Gastroesophageal sphincter (tissue), 4 donors: ENCODE results near the gene ANXA2R. TPM values are rescaled to one million over a fixed set of nuclear protein-coding genes. Genes with fewer than 3 reads are reported as not detected.
"Not testable (repeated sequence)": the region's sequence is repeated elsewhere in the genome, so short reads cannot be mapped to it uniquely, and the experiment has no call there.

Experiments
- ATAC-seq: fragments of 150-250 bp; one replicate; pipeline ENCODE4 v1.9.1; 2016; ENCODE audit warnings: mild to moderate bottlenecking, moderate library complexity
- H3K27ac ChIP-seq, 4 donors: fragments of 200-600 bp; sonication (generic) in 3 of 4; 1 replicate in 3 of 4; 2 replicates in 1 of 4; pipeline ENCODE4 v1.5.1; 2016 to 2019
- H3K27me3 ChIP-seq: fragments of 200-600 bp; sonication (generic); one replicate; pipeline ENCODE4 v1.5.1; 2019
- H3K36me3 ChIP-seq, 2 donors: fragments of 200-600 bp; sonication (generic); one replicate each; pipeline ENCODE4 v1.5.1; 2019; ENCODE audit warnings: control low read depth in 1 of 2
- H3K4me1 ChIP-seq, 3 donors: fragments of 200-600 bp; sonication (generic); 1 replicate in 2 of 3; 2 replicates in 1 of 3; pipeline ENCODE4 v1.5.1; 2016 to 2019; ENCODE audit warnings: control low read depth in 2 of 3
- H3K4me3 ChIP-seq, 2 donors: fragments of 200-600 bp; sonication (generic); one replicate each; pipeline ENCODE4 v1.5.1; 2019; ENCODE audit warnings: mild to moderate bottlenecking in 1 of 2, moderate library complexity in 1 of 2
- H3K9me3 ChIP-seq, 3 donors: fragments of 200-600 bp; sonication (generic); one replicate each; pipeline ENCODE4 v1.5.1; 2017 to 2019; ENCODE audit warnings: control low read depth in 2 of 3
- CTCF ChIP-seq, 4 experiments: fragments of 200-600 bp in 2 of 4; fragments of 450-650 bp in 2 of 4; sonication (generic) in 1 of 4; IDR thresholded peaks; one replicate each; pipeline ENCODE4 v1.5.1; 2017 to 2019; ENCODE audit warnings: antibody characterized with exemption in 4 of 4, mild to moderate bottlenecking in 2 of 4, moderate library complexity in 2 of 4
- EP300 ChIP-seq: sonication (generic); formaldehyde crosslinking; IDR thresholded peaks from one replicate; pipeline ENCODE4 v1.6.1; 2017; ENCODE audit warnings: antibody characterized with exemption, mild to moderate bottlenecking
- POLR2A ChIP-seq, 2 donors: fragments of 450-650 bp; IDR thresholded peaks; one replicate each; pipeline ENCODE4 v1.6.1; 2017; ENCODE audit warnings: antibody characterized with exemption in 2 of 2, mild to moderate bottlenecking in 2 of 2, moderate library complexity in 1 of 2
- POLR2AphosphoS5 ChIP-seq: sonication (generic); formaldehyde crosslinking; IDR thresholded peaks from one replicate; pipeline ENCODE4 v1.6.1; 2017; ENCODE audit warnings: antibody characterized with exemption
- WGBS, 2 donors: methylation state at CpG; one replicate each; pipeline ENCODE4 v1.1.5; 2018; ENCODE audit warnings: low coverage in 1 of 2; 5-methylcytosine and 5-hydroxymethylcytosine counted together
- total RNA-seq, 4 donors: library from RNA; depleted of rRNA; stranded (reverse); fragments of >200 nt; gene quantifications; one replicate each; pipeline ENCODE4 v1.1.0, GENCODE V29; 2016

The ANXA2R gene
- total RNA-seq, 4 donors from 2014 or later: 1.2 to 5.1 (median 2.1) TPM

GRCh38 chr5:43075319-43076293, 35.5 kb upstream of the ANXA2R start:
- ATAC-seq: peak; percentile 22
- H3K27me3 ChIP-seq: no peaks in the 10 kb centered on the region
- WGBS, 2 donors: 74 to 82% methylated on average over 7 to 8 of the region's 12 CpGs
- H3K36me3 ChIP-seq: peaks cover 0 to 60% of the 10 kb centered on the region in 2 donors
- no peak overlapping the region for H3K4me3 ChIP-seq
- peaks cover 0 to 11% (median 0%) of the 10 kb centered on the region in 3 donors for H3K4me1 ChIP-seq
- no peak for TF ChIP-seq CTCF (IDR thresholded peaks at IDR 0.05)
- TF ChIP-seq POLR2AphosphoS5: no peak
- no peak for TF ChIP-seq EP300
- no peak for TF ChIP-seq POLR2A (IDR thresholded peaks at IDR 0.05)
- no peaks in the 10 kb centered on the region for H3K9me3 ChIP-seq
- no peak overlapping the region for H3K27ac ChIP-seq

- no peaks in the 10 kb centered on the region for H3K9me3 ChIP-seq
- no peaks in the 10 kb centered on the region for H3K27me3 ChIP-seq
- no peak overlapping the region for H3K4me3 ChIP-seq
- ATAC-seq: no peak
- peaks cover 0 to 17% (median 0%) of the 10 kb centered on the region in 3 donors for H3K4me1 ChIP-seq
- no peak for TF ChIP-seq POLR2A (IDR thresholded peaks at IDR 0.05)
- no peak for TF ChIP-seq CTCF (IDR thresholded peaks at IDR 0.05)
- no peak for TF ChIP-seq POLR2AphosphoS5
- TF ChIP-seq EP300: no peak
- peaks cover 0 to 60% of the 10 kb centered on the region in 2 donors for H3K36me3 ChIP-seq
- no peak overlapping the region for H3K27ac ChIP-seq
- WGBS, 2 donors: 75% methylated on average over 2 of the region's 9 CpGs; no CpG with 5 or more reads in 1 of the 2 donors
Measured at GRCh38 chr5:43074987-43075318, 34.8 kb upstream of the ANXA2R start.

GRCh38 chr5:43073597-43074546, 33.8 kb upstream of the ANXA2R start:
- peaks cover 0 to 54% of the 10 kb centered on the region in 2 donors for H3K36me3 ChIP-seq
- WGBS, 2 donors: 94 to 95% methylated on average over 8 to 10 of the region's 12 CpGs
- H3K4me3 ChIP-seq: no peak overlapping the region
- TF ChIP-seq POLR2A (IDR thresholded peaks at IDR 0.05): no peak
- peak; percentile 22 to 51 (median 26) for TF ChIP-seq CTCF (IDR thresholded peaks at IDR 0.05)
- no peaks in the 10 kb centered on the region for H3K27me3 ChIP-seq
- no peak overlapping the region for H3K27ac ChIP-seq
- H3K4me1 ChIP-seq: peaks cover 0 to 28% (median under 1%) of the 10 kb centered on the region in 3 donors
- H3K9me3 ChIP-seq: no peaks in the 10 kb centered on the region
- no peak for ATAC-seq

- ATAC-seq: not testable (repeated sequence)
- peaks cover 0 to 38% (median 14%) of the 10 kb centered on the region in 3 donors for H3K4me1 ChIP-seq
Measured at GRCh38 chr5:43069401-43069720, 29.2 kb upstream of the ANXA2R start.

GRCh38 chr5:43068037-43068436, 27.9 kb upstream of the ANXA2R start:
- no peaks in the 10 kb centered on the region for H3K27me3 ChIP-seq
- WGBS, 2 donors: 38 to 89% methylated on average over 1 to 2 of the region's 2 CpGs
- no peak for ATAC-seq
- peaks cover 0 to 21% of the 10 kb centered on the region in 2 donors for H3K36me3 ChIP-seq
- H3K27ac ChIP-seq: peak overlapping the region in 3 of 4 donors; percentile 32 to 99 (median 97)
- H3K4me1 ChIP-seq: peaks cover 0 to 48% (median 14%) of the 10 kb centered on the region in 3 donors
- TF ChIP-seq POLR2AphosphoS5 (no peak), EP300 (no peak), POLR2A (IDR thresholded peaks at IDR 0.05) (no peak), CTCF (IDR thresholded peaks at IDR 0.05) (no peak)
- H3K9me3 ChIP-seq: no peaks in the 10 kb centered on the region
- H3K4me3 ChIP-seq: peak overlapping the region; percentile 70 to 91

More at GRCh38 chr5:43069401-43069720, 29.2 kb upstream of the ANXA2R start:
- WGBS, 2 donors: 94 to 96% methylated on average over 2 to 3 of the region's 3 CpGs
- not testable (repeated sequence) for H3K9me3 ChIP-seq, H3K4me3 ChIP-seq, H3K27ac ChIP-seq, H3K27me3 ChIP-seq
- H3K36me3 ChIP-seq: peaks cover 0 to 21% of the 10 kb centered on the region in 2 donors
